ENCODE measurements around the gene PARP8.

Gene PARP8

DNA sequence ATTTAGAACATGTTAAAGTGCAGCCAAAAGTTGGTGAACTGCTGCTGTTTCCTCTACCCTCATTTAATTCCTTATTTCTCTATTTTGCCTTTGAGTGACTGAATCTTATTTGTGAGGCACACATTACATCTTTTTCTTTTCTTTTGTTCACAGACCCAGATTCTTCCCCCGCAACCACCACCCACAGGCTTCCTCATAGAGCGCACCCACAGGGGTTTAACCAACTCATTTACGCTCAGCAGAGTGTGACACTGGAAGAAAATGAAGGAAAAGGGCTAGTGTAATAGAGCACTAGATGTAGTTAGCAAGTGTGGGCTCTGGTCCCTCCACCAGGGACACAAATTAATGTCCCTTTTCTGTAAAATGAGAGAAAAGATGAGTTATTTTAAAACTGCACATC lies 200.7 kb downstream of the PARP8 start:
- H3K27me3 ChIP-seq (ENCODE audit: low read depth): no peaks in the 10 kb centered on the region
- no peaks in the 10 kb centered on the region for H3K4me1 ChIP-seq
- in situ Hi-C loops (cut with MboI; ENCODE audit: low sequenced_read_pairs): no loop called here
- no peaks in the 10 kb centered on the region for H3K9me3 ChIP-seq
- H3K36me3 ChIP-seq (replicated peaks): no peaks in the 10 kb centered on the region
- no peak overlapping the region for H3K4me3 ChIP-seq
- DNase-seq (ENCODE audit: low spot score in 2 of 2): no peak

- no peaks in the 10 kb centered on the region for H3K4me1 ChIP-seq
- no peaks in the 10 kb centered on the region for H3K9me3 ChIP-seq
- no peaks in the 10 kb centered on the region for H3K27me3 ChIP-seq (ENCODE audit: low read depth)
- H3K36me3 ChIP-seq (replicated peaks): no peaks in the 10 kb centered on the region
- no peak for DNase-seq (ENCODE audit: low spot score in 2 of 2)
- in situ Hi-C loops (cut with MboI; ENCODE audit: low sequenced_read_pairs): no loop called here
- no peak overlapping the region for H3K4me3 ChIP-seq
These were observed 207.3 kb downstream of the PARP8 start for GRCh38 chr5:50873595-50874277.

- in situ Hi-C loops (cut with MboI; ENCODE audit: low sequenced_read_pairs): no loop called here
- no peak for DNase-seq (ENCODE audit: low spot score in 2 of 2)
- H3K4me3 ChIP-seq: no peak overlapping the region
- no peaks in the 10 kb centered on the region for H3K36me3 ChIP-seq (replicated peaks)
- H3K9me3 ChIP-seq: no peaks in the 10 kb centered on the region
- H3K27me3 ChIP-seq (ENCODE audit: low read depth): no peaks in the 10 kb centered on the region
- no peaks in the 10 kb centered on the region for H3K4me1 ChIP-seq
These were observed 208.0 kb downstream of the PARP8 start for GRCh38 chr5:50874306-50875001.

DNA sequence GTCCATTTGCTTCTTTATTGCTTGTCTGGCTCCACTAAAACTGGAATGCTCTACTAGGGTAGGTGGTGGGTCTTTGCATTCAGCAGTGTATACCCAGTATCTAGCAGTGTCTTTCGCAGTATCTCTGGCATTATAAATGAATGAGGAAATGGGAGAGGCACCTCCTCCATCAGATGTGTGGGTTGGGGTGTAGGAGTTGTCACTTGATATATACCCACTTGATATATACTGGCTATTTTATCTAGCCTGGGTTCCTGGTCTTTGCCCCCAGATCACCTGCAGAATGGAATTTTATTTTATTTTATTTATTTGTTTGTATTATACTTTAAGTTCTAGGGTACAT lies 208.5 kb downstream of the PARP8 start:
- H3K4me1 ChIP-seq: no peaks in the 10 kb centered on the region
- H3K4me3 ChIP-seq: no peak overlapping the region
- no peaks in the 10 kb centered on the region for H3K9me3 ChIP-seq
- H3K36me3 ChIP-seq (replicated peaks): no peaks in the 10 kb centered on the region
- no peak for DNase-seq (ENCODE audit: low spot score in 2 of 2)
- in situ Hi-C loops (cut with MboI; ENCODE audit: low sequenced_read_pairs): no loop called here
- no peaks in the 10 kb centered on the region for H3K27me3 ChIP-seq (ENCODE audit: low read depth)

DNA sequence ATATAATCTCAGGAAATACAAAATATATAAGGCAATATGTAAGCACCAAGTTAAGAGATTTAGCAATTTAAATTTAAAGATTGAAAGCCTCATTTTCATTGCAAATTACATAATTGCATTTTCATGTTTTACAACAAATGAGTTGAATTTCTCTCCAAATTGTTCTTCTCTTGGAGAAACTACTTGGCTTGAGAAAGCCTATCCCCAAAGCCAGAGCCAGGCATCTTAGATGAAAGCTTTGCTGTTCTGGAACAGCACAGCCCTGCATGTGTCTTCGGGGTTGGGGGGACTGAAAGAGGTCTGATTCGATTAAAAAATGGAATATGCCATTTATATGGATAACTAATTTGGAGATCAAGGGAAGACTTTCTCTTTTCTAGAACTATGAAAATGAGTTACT lies 212.0 kb downstream of the PARP8 start:
- no peaks in the 10 kb centered on the region for H3K9me3 ChIP-seq
- no peak overlapping the region for H3K4me3 ChIP-seq
- DNase-seq (ENCODE audit: low spot score in 2 of 2): no peak
- no peaks in the 10 kb centered on the region for H3K27me3 ChIP-seq (ENCODE audit: low read depth)
- H3K4me1 ChIP-seq: no peaks in the 10 kb centered on the region
- in situ Hi-C loops (cut with MboI; ENCODE audit: low sequenced_read_pairs): no loop called here
- H3K36me3 ChIP-seq (replicated peaks): no peaks in the 10 kb centered on the region

DNA sequence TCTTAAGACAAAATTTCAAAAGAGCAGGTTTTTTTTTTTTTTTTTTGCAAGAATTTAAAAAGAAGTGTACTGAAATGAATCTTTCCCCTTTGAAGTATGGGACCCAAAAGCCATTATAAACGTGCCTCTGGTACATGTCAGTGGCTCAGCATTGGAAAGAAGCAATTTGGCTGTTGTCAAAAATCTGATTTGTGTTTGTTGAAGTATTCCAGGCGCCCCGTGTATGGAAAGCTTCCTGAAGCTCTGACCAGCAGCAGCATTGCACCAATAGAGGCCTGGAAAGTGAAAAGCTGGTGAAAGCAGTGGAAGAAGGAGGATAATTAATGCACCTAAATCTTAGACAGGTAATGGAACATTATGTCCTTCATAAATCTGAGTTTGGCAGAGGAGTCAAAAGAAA lies 215.0 kb downstream of the PARP8 start:
- Histone ChIP-seq H3K4me1 (no peaks in the 10 kb centered on the region), H3K27me3 (ENCODE audit: low read depth) (no peaks in the 10 kb centered on the region), H3K9me3 (no peaks in the 10 kb centered on the region), H3K36me3 (replicated peaks) (no peaks in the 10 kb centered on the region), H3K4me3 (no peak overlapping the region)
- in situ Hi-C loops (cut with MboI; ENCODE audit: low sequenced_read_pairs): no loop called here
- DNase-seq (ENCODE audit: low spot score in 2 of 2): no peak

DNA sequence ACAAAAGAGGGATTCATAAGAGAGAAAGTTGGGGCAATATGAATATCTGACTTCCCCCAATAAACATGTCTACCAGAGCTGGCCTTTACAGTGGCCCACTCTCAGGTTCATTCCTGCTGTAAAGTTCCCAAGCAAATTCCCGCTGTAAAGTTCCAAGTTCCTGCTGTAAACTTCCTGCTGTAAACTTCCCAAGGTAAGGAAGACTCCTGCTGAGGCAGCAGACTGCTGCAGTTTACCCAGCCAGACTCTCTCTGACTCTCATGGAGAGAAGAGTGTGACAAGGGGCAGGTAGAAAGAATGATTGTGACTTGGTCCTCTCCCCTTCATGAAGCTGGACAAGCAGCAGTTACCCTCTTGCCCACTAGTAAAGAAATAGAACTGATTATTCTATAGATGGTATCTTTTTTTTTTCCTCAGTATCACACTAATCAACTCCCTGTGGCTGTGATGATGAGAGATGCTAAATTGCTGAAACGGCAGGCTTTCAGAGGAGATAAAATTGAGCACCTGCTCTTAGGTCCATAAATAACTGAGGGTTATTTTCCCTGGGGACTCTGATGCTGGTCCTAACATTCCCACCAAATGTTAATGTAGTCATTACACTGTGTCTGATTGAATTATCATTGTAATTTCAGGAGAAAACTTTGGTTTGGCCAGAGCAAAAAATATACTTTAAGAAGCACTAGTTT lies 220.4 kb downstream of the PARP8 start:
- Histone ChIP-seq H3K4me3 (no peak overlapping the region), H3K27me3 (ENCODE audit: low read depth) (no peaks in the 10 kb centered on the region; the same call in none of the 2 replicates), H3K9me3 (no peaks in the 10 kb centered on the region; the same call in 1 of the 2 replicates), H3K36me3 (replicated peaks) (no peaks in the 10 kb centered on the region), H3K4me1 (no peaks in the 10 kb centered on the region)
- no peak for DNase-seq (ENCODE audit: low spot score in 2 of 2)
- in situ Hi-C loops (cut with MboI; ENCODE audit: low sequenced_read_pairs): no loop called here

DNA sequence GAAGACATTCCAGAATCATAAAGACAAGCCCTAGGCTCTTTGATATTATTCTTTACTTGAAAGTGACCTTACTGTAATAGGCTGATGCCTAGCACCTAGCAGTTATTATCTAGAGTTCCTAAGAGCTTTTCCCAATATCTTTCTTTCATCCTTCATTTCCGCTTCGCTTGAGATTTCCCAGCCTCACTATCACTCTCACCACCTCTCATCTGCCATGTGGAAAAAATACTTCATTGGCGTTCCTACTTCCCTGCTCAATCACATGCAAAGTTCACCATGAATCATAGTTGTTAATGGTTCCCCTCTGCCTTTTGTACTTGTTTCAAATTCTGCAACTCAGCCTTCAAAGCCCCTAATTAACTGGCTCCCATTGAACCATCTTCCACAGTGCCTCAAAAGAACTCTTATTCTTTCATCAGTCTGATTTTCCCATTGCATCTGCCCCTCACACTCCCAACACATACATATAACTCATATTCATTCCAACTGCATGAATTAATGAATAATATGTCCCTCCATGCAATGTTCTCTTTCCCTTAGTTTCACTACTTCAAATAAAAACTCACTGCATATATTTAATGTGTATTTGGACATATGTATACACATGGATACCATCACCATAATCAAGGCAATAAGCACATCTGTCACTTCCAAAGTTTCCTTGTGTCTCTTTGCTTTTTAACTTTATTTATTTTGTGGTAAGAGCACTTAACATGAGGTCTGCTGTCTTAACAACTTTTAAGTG lies 221.6 kb downstream of the PARP8 start:
- DNase-seq (ENCODE audit: low spot score in 2 of 2): no peak
- H3K9me3 ChIP-seq: no peaks in the 10 kb centered on the region; the same call in 1 of the 2 replicates
- H3K4me3 ChIP-seq: no peak overlapping the region
- H3K4me1 ChIP-seq: no peaks in the 10 kb centered on the region
- in situ Hi-C loops (cut with MboI; ENCODE audit: low sequenced_read_pairs): no loop called here
- no peaks in the 10 kb centered on the region; the same call in none of the 2 replicates for H3K27me3 ChIP-seq (ENCODE audit: low read depth)
- no peaks in the 10 kb centered on the region for H3K36me3 ChIP-seq (replicated peaks)

DNA sequence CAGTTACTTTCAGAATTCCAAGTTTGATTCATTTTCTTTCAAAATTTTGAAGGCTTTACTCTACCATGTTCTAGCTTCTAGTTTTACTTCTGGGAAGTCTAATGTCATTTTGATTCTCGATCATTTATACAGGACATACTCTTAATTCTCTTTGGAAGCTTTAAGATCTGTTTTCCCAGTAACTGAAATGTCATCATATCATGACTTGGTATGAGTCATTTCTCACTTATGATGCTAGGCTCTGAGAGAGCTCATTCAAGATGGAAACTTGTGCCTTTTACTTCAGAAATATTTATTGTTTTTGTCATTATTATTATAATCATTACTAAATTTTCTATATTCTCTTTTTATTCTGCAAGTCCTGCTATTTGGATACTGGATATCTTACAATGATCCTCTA lies 222.3 kb downstream of the PARP8 start:
- no peaks in the 10 kb centered on the region for H3K4me1 ChIP-seq
- H3K9me3 ChIP-seq: no peaks in the 10 kb centered on the region; the same call in 1 of the 2 replicates
- H3K4me3 ChIP-seq: no peak overlapping the region
- no peak for DNase-seq (ENCODE audit: low spot score in 2 of 2)
- H3K27me3 ChIP-seq (ENCODE audit: low read depth): no peaks in the 10 kb centered on the region; the same call in none of the 2 replicates
- H3K36me3 ChIP-seq (replicated peaks): no peaks in the 10 kb centered on the region
- in situ Hi-C loops (cut with MboI; ENCODE audit: low sequenced_read_pairs): no loop called here

DNA sequence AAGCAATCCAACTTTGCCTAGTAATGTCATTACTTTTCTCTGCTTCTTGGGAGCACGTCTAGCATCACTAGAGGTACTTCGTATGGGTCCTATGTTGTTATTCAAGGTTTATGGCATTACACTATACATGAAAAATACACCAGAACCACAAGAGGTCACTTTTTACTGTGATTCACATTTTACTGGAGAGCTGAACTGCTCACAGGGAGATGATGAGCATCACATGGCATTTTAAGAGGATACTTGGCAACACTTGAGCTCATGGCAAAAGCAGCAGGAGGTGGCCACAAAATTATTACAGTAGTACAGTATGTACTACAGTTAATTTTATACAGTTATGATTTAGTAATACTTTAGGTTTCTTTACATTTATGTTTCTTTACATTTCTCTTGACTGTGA lies 223.4 kb downstream of the PARP8 start:
- Histone ChIP-seq H3K9me3 (no peaks in the 10 kb centered on the region; the same call in 1 of the 2 replicates), H3K27me3 (ENCODE audit: low read depth) (no peaks in the 10 kb centered on the region; the same call in none of the 2 replicates), H3K4me1 (no peaks in the 10 kb centered on the region), H3K36me3 (replicated peaks) (no peaks in the 10 kb centered on the region), H3K4me3 (no peak overlapping the region)
- no peak for DNase-seq (ENCODE audit: low spot score in 2 of 2)
- in situ Hi-C loops (cut with MboI; ENCODE audit: low sequenced_read_pairs): no loop called here
